Measurements from ENCODE around the gene P4HB.

The P4HB gene

DNA sequence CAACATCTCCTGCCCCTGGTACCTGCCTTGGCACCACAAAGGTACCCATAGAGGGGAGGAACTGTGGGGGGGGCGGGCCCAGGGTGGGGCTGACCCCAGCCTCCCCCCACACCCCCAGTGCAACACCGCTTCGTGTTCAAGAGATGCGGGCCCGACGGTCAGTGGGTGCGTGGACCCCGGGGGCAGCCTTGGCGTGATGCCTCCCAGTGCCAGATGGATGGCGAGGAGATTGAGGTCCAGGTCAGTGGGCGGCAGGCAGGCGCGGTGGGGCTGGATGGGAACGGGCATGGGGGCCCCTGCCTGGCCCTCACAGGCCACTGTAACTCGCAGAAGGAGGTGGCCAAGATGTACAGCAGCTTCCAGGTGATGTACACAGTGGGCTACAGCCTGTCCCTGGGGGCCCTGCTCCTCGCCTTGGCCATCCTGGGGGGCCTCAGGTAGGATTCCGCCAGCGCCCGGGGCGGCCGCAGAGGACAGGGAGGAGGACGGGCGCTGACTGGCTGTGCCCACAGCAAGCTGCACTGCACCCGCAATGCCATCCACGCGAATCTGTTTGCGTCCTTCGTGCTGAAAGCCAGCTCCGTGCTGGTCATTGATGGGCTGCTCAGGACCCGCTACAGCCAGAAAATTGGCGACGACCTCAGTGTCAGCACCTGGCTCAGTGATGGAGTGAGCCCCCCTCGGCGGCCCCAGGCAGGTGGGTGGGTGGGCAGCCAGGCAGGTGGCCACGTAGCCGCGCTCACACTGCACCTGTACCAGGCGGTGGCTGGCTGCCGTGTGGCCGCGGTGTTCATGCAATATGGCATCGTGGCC, 49.2 kb downstream of the P4HB start:
- DNase-seq (ENCODE audit: low read depth in 2 of 2), result no peak

DNA sequence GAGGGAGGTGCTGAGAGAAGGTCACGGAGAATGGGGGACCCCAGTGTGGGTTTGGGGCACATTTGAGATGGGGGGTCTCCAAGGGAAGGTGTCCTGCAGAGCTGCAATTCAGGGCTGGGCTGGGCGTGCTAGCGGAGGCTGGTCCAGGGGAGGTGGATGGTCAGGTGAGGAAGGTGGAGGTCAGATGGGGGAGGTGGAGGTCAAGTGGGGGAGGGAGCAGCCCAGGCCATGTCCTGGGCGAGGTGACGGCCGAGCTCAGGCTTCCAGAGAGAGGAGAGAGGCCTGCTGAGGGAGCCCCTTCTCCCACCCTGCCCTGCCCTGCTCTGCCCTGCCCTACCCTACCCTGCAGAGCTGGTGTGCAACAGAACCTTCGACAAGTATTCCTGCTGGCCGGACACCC, 49.9 kb downstream of the P4HB start:
- DNase-seq (ENCODE audit: low read depth in 2 of 2), result no peak

DNA sequence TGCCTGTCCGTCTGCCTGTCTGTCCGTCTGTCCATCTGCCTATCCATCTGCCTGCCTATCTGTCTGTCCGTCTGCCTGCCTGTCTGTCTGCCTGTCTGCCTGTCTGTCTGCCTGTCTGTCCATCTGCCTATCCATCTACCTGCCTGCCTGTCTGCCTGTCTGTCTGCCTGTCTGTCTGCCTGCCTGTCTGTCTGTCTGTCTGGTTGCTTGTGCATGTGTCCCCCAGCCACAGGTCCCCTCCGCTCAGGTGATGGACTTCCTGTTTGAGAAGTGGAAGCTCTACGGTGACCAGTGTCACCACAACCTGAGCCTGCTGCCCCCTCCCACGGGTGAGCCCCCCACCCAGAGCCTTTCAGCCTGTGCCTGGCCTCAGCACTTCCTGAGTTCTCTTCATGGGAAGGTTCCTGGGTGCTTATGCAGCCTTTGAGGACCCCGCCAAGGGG, 50.8 kb downstream of the P4HB start:
- DNase-seq (ENCODE audit: low read depth in 2 of 2), result no peak

- DNase-seq (ENCODE audit: low read depth in 2 of 2), result no peak
Observed at GRCh38 chr17:81808778-81809555, 51.4 kb downstream of the P4HB start.

DNA sequence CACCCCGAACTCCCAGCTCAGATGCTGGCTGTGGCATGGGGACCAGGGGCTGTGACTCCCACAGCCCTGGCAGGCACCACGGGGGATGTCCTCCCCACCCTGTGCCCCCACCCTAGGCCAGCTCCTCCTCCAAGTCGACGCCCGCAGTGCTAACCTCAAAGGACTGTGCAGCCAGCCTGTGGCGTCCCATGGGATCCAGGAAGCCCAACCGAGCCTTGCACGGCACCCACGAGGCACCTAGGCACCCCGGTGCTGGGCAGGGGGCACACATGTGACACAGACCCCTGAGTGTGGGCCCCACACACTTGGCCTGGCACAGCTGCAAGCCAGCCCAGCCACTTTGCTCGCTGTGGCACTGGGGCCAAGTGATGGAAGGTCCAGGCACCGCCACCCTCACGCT, 52.5 kb downstream of the P4HB start:
- DNase-seq (ENCODE audit: low read depth in 2 of 2), result no peak

DNA sequence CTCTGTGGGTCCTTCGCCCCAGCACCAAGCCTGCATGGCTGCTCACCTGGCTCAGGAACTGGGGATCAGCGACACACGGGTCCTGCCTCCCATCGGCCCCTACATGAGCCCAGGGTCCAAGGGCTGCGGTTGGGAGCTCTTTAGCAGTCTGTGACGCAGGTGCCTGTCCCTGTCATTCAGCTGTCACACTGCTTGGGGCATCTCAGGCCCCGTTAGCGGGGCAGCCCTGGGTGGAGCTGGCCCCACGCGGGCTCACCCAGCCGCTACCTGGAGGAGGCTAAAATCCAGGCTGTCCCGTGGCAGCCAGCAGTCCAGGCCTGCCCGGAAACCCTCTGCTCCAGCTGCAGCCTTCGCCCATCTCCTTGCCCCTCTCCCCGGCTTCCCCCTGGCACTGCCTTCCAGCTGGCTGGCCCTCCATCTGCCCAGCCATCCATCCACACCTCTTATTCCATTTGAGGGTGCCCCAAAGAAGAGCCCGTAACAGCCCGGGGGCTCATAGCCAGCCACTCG, 53.1 kb downstream of the P4HB start:
- no peak for DNase-seq (ENCODE audit: low read depth in 2 of 2)

- DNase-seq (ENCODE audit: low read depth in 2 of 2), result no peak
Observed at GRCh38 chr17:81806461-81807209, 53.7 kb downstream of the P4HB start.

GRCh38 chr17:81805707-81806460, 54.5 kb downstream of the P4HB start:
- no peak for DNase-seq (ENCODE audit: low read depth in 2 of 2)

DNA sequence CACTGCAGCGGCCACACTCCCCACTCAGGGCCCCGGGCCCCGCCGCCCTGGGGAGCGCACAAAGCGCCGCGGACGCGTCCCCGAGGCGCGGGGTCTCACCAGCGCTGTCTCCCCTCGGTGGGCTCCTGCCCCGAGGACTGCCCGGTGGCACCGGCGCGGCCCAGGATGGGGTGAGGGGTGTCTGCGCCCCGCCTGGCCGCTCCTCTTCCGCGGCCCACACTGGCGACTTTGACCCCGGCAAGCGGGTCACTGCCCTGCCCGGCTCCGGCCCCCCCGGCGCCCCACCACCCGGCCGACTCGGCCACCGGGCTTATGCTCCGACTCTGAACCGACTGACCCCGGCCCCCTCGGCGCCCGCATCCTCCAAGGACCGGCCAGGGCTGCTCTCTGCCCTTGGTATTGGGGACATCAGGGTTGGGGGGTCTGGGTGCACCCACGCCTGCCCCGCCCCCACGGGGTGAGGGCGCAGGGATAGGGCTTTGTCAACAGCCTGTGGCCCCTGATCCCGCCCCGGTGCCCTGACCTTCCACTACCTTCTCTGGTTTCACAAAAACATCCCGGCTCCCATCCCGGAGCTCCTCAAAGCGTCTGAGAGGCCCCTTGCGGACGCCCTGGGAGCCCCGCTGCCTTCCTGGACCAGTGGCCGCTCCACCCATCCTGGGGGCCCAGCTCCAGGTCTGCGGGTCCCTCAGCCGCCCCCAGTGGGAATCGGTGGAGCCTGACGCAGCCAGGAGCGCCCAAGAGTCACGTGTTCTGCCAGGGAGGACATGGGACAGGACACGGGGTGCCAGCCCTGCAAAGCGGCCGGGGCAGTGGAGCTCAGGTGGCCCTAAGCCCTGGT, 55.6 kb downstream of the P4HB start:
- DNase-seq (ENCODE audit: low read depth in 2 of 2), result no peak

GRCh38 chr17:81803728-81804558, 56.4 kb downstream of the P4HB start, which contains the start of gene GCGR:
GCGR (plus strand) TSS chr17:81804150; CDS start chr17:81809019, 4,869 bp downstream.
- DNase-seq (ENCODE audit: low read depth in 2 of 2), result no peak

DNA sequence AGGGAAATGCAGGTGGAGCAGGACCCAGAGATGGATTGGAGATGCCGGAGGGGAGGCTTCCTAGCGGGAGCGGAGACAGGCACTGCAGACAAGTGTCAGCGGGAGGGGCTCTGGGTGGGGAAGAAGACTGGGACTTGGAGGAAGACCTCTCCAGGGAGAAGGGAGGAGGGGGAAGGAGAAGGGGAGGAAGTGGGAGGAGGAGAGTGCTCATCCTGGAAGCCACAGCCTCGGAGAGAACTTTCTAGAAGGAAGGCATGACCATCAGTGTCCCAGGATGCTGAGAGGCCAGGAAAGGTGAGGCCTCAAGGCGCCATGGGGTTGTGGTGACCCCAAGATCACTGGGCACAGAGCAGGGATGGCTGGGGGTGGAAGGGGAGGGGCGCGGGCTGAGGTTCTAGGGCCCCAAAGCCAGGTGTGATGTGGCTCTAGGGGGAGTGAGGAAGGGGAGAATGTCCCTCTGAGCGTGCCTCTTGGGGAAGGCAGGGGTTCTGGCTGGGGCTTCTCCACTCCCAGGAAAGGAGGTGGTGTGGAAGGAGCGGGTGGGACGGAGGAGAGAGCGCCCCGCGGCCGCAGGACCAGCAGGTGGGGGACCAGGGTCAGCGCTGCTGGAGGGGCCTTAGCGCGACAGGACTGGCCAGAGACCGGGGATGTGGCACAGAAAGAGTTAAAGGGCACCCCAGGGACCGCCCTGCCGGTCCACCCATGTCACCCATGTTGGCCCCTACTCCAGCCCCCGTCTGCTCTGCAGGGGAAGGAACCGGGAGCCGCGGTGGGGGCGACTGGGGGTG, 57.3 kb downstream of the P4HB start:
- DNase-seq (ENCODE audit: low read depth in 2 of 2), result no peak

DNA sequence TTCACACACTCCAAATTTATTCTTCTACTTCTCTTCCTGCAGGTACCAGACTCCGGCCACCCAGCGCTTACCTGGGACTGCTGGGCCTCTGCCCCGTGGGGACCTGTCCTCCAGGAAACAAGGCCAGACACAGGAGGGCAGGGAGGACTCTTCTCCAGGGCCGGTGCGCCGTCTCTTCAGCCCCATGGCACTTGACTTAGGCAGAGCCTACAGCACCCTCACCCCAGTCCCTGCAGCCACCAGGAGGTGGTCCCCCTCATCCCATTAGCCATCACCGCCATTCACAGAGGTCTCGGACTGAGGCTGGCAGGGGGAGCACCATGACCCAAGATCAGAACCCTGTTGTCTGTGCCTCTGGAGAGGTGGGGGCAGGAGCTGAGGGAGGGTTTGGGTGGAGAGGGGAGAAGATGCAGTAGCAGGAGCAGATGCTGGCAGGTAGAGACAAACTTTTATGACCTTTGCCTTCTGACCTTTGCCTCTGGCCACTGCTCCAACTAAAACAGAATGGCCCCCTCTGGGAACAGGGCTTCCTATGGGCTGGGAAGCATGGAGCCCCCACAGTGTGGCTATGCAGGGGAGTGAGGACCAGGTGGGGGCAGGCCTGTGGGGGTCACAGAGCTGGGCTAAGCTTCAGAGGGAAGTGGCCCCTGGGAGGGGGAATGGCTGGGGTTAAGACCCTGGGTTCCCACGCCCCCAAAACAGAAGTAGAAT, 58.1 kb downstream of the P4HB start:
- DNase-seq (ENCODE audit: low read depth in 2 of 2), result no peak

DNA sequence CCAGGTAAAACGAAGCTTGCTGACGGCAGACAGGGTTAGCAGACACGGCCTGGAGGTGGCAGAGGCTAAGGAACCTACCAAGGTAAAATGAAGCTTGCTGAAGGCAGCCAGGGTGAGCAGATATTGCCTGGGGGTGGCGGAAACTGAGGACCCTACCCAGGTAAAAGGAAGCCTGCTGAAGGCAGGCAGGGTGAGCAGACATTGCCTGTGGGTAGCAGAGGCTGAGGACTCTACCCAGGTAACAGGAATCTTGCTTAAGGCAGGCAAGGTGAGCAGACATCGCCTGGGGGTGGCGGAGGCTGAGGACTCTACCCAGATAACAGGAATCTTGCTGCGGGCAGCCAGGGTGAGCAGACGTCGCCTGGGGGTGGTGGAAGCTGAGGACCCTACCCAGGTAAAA, 59.0 kb downstream of the P4HB start:
- no peak for DNase-seq (ENCODE audit: low read depth in 2 of 2)

GRCh38 chr17:81794509-81794908, 65.8 kb downstream of the P4HB start:
- DNase-seq (ENCODE audit: low read depth in 2 of 2), result no peak

DNA sequence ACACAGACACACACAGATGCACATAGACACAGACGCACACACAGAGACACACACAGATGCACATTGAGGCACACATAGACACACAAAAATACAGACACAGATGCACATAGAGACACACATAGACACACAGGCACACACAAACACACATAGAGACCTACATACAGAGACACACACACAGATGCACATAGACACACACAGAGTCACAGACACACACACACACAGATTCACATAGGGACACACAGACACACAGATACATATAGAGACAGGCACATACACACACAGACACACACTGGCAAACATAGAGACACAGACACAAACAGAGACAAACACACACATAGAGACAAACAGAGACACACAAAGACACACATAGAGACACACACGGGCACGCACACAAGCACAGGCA, 66.3 kb downstream of the P4HB start:
- no peak for DNase-seq (ENCODE audit: low read depth in 2 of 2)

All from stimulated activated CD8-positive, alpha-beta memory T cell treated with anti-CD3 and anti-CD28 coated beads, Interleukin-2, amount 100 ng/mL, for 1 hour (primary cell).